ENCODE results near the gene HAND2.

The HAND2 gene

GRCh38 chr4:173500841-173501591 is 29.0 kb downstream of the HAND2 start:
- no peak for DNase-seq

- no peak for DNase-seq
These were observed 30.1 kb downstream of the HAND2 start for GRCh38 chr4:173499658-173500535.

GRCh38 chr4:173498771-173499170 is 31.3 kb downstream of the HAND2 start:
- no peak for DNase-seq

GRCh38 chr4:173498023-173498422 is 32.0 kb downstream of the HAND2 start:
- DNase-seq = no peak

GRCh38 chr4:173494013-173494970 is 35.7 kb downstream of the HAND2 start:
- no peak for DNase-seq

GRCh38 chr4:173493041-173493440 is 37.0 kb downstream of the HAND2 start:
- no peak for DNase-seq

- no peak for DNase-seq
These were observed 37.7 kb downstream of the HAND2 start for GRCh38 chr4:173492315-173492714.

- no peak for DNase-seq
These were observed 39.1 kb downstream of the HAND2 start for GRCh38 chr4:173490817-173491528.

GRCh38 chr4:173490256-173490655 is 39.8 kb downstream of the HAND2 start:
- no peak for DNase-seq

- no peak for DNase-seq
These were observed 40.5 kb downstream of the HAND2 start for GRCh38 chr4:173489514-173489913.

- no peak for DNase-seq
These were observed 41.4 kb downstream of the HAND2 start for GRCh38 chr4:173488656-173489055.

GRCh38 chr4:173488074-173488473 is 42.0 kb downstream of the HAND2 start:
- no peak for DNase-seq

GRCh38 chr4:173486714-173487392 is 43.2 kb downstream of the HAND2 start:
- DNase-seq = peak; percentile 71

- no peak for DNase-seq
These were observed 44.9 kb downstream of the HAND2 start for GRCh38 chr4:173485164-173485563.

GRCh38 chr4:173482330-173482931 is 47.6 kb downstream of the HAND2 start:
- DNase-seq = no peak

GRCh38 chr4:173478913-173479283 is 51.1 kb downstream of the HAND2 start:
- DNase-seq = no peak

GRCh38 chr4:173478201-173478912 is 51.7 kb downstream of the HAND2 start:
- DNase-seq = no peak

GRCh38 chr4:173477016-173477415 is 53.0 kb downstream of the HAND2 start:
- no peak for DNase-seq
